Measurements from ENCODE around the gene GLP2R. TPM values are rescaled to one million over a fixed set of nuclear protein-coding genes. Genes with fewer than 3 reads are reported as not detected.

GLP2R gene
- total RNA-seq, 1 experiment from 2014 or later: 1.7 TPM

DNA sequence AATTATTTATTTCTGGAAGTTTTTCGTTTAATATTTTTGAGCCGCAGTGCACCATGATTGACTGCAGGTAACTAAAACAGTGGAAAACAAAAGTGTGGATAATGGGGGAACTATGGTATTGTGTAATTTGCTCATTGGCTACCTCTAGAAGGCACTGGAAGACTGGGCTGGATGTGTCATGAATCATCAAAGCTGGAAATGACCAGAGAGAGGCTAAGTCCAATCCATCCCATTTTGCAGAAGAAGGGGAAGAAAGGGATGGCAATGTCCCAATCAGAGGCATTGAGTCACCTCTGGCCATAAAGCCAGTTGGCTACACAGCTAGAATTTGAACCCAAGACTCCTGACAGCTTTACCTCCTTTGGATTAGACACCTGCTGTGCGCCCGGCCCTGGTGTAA lies 29.3 kb downstream of the GLP2R start:
- no peak for DNase-seq (ENCODE audit: low read depth)

DNA sequence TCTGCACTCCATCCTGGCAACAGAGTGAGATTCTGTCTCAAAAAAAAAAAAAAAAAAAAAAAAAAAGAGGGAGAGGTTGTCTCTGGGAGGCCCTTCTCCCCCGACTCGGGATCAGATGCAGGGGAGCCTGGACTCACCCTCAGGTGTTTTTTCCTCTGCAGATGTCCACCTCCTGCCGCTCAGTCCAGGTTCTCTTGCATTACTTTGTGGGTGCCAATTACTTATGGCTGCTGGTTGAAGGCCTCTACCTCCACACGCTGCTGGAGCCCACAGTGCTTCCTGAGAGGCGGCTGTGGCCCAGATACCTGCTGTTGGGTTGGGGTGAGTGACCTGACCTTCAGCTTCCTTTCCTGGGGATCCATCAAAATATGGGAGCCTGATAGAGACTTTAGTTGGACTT lies 34.1 kb downstream of the GLP2R start:
- no peak for DNase-seq (ENCODE audit: low read depth)

- no peak for DNase-seq (ENCODE audit: low read depth)
Measured at GRCh38 chr17:9860851-9861250, 35.1 kb downstream of the GLP2R start.

DNA sequence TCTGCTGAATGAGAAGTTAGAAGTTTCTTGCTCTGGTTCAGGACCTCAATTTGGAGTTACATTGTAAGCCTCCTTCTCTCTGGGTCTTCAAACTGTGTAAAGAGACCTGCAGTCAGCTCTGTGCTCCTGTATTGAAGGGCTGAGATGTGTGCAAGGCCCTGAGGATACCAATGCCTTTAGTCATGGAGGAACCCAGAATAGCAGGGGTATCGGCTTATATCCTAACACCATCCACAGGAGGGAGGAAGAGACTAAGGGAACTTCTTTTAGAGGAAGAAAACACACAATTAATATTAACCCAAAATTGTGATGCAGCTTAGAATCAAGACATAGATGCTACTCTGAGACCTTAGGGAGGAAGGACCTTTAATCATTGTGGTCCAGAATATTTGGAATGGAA lies 36.5 kb downstream of the GLP2R start:
- DNase-seq (ENCODE audit: low read depth): no peak

DNA sequence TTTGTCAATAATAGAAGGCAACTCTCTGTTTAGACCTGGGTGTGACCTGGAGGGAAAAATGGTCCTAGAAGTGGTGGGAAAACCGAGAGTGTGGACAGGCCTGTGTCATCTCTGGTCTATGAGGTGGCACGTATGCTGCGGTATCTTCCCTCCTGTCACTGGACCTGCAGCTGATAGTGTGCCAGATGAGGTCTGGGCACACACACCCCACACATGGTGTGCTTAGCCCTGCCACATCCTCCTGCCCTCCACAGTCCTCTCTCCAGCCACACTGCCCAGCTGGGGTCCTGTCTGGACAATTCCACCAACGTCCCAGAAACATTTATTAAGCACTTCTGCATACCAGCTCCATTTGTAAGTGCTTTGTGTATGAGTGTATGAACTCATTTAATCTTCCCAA lies 37.2 kb downstream of the GLP2R start:
- DNase-seq (ENCODE audit: low read depth): no peak

- no peak for DNase-seq (ENCODE audit: low read depth)
Measured at GRCh38 chr17:9865586-9865985, 39.9 kb downstream of the GLP2R start.

- no peak for DNase-seq (ENCODE audit: low read depth)
Measured at GRCh38 chr17:9868552-9868951, 42.8 kb downstream of the GLP2R start.

- peak; percentile 3 for DNase-seq (ENCODE audit: low read depth)
Measured at GRCh38 chr17:9872852-9873251, 47.1 kb downstream of the GLP2R start.

- DNase-seq (ENCODE audit: low read depth): no peak
Measured at GRCh38 chr17:9874722-9875121, 49.0 kb downstream of the GLP2R start.

DNA sequence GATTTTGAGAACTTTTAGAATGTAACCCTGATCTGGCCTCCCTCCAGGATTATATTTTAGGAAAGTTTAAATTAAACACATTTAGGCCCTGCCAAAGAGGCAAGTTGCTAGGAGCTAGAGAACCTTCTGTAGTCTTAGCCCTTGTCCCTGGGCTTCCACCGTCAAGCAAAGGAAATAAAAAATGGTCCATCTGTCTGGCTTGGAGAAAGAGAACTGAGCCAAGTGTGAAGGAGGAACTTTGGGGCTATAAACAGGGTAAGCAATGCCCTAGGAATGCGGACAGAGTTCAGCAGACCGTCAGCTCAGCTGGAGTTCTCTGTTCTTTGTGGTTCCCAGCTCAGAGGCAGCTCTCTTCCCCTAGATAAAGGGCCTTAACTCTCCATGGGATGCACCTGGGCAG lies 49.7 kb downstream of the GLP2R start:
- peak; percentile 71 for DNase-seq (ENCODE audit: low read depth)

GRCh38 chr17:9878356-9878755 lies 52.6 kb downstream of the GLP2R start:
- DNase-seq (ENCODE audit: low read depth): no peak

GRCh38 chr17:9878786-9879525 lies 53.2 kb downstream of the GLP2R start:
- peak; percentile 54 for DNase-seq (ENCODE audit: low read depth)

GRCh38 chr17:9880582-9880999 lies 54.9 kb downstream of the GLP2R start:
- DNase-seq (ENCODE audit: low read depth): peak; percentile 81

GRCh38 chr17:9883451-9883850 lies 57.7 kb downstream of the GLP2R start:
- DNase-seq (ENCODE audit: low read depth): no peak

- no peak for DNase-seq (ENCODE audit: low read depth)
Measured at GRCh38 chr17:9886141-9886930, 60.6 kb downstream of the GLP2R start.

GRCh38 chr17:9887508-9887907 lies 61.8 kb downstream of the GLP2R start:
- DNase-seq (ENCODE audit: low read depth): peak; percentile 34

- peak; percentile 34 for DNase-seq (ENCODE audit: low read depth)
Measured at GRCh38 chr17:9890124-9890523, 64.4 kb downstream of the GLP2R start.

GRCh38 chr17:9893411-9894012 lies 67.8 kb downstream of the GLP2R start:
- peak; percentile 80 for DNase-seq (ENCODE audit: low read depth)

GRCh38 chr17:9894231-9894630 lies 68.5 kb downstream of the GLP2R start:
- no peak for DNase-seq (ENCODE audit: low read depth)

DNA sequence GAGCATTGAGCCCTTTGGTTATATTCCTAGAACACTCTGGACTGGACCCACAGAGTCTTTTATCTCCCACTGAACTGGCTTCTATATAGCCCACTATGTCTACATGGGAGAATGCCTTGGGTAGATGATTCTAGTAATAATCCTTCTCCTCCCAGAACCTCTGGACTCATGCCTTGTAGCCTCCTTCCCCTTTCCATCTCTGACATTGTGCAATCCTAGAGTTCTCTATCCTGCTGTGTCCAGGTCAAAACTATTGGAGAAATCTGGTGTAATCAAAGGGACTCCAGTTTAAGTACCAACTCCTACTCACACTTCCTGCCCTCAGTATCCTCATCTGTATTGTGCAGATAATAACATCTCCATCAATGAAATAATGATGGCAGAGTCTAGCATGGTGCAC lies 70.2 kb downstream of the GLP2R start:
- DNase-seq (ENCODE audit: low read depth): no peak

DNA sequence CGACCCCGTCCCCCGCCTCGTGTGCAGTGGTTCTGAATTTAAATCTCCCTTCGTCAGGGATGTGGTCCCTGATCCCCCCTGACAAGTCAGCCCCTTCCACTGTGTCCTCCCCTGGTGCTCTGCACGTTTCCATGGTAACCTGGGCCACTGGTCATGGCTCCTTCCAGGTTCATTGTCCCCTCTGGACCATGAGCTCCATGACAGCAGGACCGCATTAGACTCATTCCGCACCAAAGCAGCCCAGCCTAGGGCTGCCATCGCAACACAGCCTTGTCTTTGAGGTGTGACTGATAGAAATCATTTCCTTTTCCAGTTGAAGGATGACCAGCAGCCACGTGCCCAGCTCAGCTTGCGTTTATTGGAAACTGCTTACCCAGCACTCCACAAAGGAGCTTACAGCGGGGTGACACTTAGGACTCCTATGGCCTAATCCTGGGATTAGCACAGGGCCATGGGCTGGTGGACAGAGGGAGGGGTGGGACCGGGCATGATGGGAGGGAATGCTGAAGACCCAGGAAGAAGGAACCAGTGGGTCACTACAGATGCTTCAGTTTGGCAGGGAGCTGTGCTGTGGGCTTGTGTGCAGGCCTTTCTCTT lies 71.7 kb downstream of the GLP2R start:
- DNase-seq (ENCODE audit: low read depth): no peak

DNA sequence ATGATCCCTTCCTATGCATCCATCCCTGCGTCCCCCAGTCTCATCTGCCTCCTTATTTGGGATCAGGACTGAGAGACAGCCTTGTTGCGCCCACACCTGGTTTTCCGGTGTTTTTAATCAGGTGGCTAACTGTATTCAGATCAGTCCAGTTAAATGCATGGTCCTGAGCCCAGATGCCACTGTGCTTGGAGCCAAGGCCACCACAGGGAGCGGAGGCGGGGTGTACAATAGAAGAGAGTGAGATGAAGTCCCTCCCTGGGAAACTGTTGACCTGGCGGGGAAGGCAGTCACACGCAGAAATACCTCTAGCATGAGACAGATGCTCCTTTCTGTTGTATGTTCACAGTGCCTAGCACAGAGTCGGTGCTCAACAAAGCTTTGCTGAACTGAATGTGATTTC lies 73.1 kb downstream of the GLP2R start:
- no peak for DNase-seq (ENCODE audit: low read depth)
